Panc1 (cell line): Measurements from ENCODE around the gene RUVBL1.

Experiments
- POLR2AphosphoS5 ChIP-seq: IDR thresholded peaks from 2 replicates; pipeline ENCODE4 v1.6.1; 2012; ENCODE audit warnings: mild to moderate bottlenecking, low read depth, low read length, moderate library complexity
- SIN3A ChIP-seq: IDR thresholded peaks from 2 replicates; pipeline ENCODE4 v1.6.1; 2012; ENCODE audit warnings: low read depth, mild to moderate bottlenecking, low read length, moderate library complexity, borderline replicate concordance; ENCODE audit not compliant: insufficient read depth
- TCF7L2 ChIP-seq: IDR thresholded peaks from 2 replicates; pipeline ENCODE4 v1.6.1; 2011; ENCODE audit warnings: mild to moderate bottlenecking, low read depth, low read length, inconsistent platforms
- TF ChIP-seq, protein P1 (sequence below): fragments of 450-650 bp; IDR thresholded peaks from 2 replicates; pipeline ENCODE4 v1.5.1; 2017; ENCODE audit warnings: mild to moderate bottlenecking
- TF ChIP-seq, protein P2 (sequence below), 2 experiments: IDR thresholded peaks; 2 replicates each; pipeline ENCODE4 v1.6.1; 2011 to 2012; ENCODE audit warnings: low read depth in 2 of 2, control low read depth in 1 of 2, low read length in 1 of 2, mild to moderate bottlenecking in 1 of 2, moderate library complexity in 1 of 2; ENCODE audit not compliant: insufficient read depth in 1 of 2

DNA sequence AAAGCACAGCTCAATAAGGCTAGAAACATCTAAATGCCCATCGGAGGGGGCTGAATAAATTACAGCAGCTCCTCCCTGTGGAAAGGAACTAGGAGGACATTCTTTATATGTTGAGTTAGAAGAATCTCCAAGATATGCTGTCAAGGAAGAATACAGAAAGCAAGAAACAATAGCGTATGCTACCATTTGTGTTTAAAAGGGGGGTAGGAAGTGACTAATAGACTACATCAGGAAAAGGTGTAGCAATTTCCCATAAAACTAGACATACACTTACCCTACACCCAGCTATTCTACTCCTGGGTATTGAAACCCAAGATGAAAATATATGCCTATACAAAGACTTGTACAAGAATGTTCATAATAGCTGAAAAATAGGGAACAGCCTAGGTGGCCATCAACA is 49.8 kb downstream of the RUVBL1 start:
- no peak for TF ChIP-seq SIN3A
- TF ChIP-seq, protein P1, sequence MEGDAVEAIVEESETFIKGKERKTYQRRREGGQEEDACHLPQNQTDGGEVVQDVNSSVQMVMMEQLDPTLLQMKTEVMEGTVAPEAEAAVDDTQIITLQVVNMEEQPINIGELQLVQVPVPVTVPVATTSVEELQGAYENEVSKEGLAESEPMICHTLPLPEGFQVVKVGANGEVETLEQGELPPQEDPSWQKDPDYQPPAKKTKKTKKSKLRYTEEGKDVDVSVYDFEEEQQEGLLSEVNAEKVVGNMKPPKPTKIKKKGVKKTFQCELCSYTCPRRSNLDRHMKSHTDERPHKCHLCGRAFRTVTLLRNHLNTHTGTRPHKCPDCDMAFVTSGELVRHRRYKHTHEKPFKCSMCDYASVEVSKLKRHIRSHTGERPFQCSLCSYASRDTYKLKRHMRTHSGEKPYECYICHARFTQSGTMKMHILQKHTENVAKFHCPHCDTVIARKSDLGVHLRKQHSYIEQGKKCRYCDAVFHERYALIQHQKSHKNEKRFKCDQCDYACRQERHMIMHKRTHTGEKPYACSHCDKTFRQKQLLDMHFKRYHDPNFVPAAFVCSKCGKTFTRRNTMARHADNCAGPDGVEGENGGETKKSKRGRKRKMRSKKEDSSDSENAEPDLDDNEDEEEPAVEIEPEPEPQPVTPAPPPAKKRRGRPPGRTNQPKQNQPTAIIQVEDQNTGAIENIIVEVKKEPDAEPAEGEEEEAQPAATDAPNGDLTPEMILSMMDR, result no peak
- no peak for TF ChIP-seq POLR2AphosphoS5
- TF ChIP-seq, protein P2, sequence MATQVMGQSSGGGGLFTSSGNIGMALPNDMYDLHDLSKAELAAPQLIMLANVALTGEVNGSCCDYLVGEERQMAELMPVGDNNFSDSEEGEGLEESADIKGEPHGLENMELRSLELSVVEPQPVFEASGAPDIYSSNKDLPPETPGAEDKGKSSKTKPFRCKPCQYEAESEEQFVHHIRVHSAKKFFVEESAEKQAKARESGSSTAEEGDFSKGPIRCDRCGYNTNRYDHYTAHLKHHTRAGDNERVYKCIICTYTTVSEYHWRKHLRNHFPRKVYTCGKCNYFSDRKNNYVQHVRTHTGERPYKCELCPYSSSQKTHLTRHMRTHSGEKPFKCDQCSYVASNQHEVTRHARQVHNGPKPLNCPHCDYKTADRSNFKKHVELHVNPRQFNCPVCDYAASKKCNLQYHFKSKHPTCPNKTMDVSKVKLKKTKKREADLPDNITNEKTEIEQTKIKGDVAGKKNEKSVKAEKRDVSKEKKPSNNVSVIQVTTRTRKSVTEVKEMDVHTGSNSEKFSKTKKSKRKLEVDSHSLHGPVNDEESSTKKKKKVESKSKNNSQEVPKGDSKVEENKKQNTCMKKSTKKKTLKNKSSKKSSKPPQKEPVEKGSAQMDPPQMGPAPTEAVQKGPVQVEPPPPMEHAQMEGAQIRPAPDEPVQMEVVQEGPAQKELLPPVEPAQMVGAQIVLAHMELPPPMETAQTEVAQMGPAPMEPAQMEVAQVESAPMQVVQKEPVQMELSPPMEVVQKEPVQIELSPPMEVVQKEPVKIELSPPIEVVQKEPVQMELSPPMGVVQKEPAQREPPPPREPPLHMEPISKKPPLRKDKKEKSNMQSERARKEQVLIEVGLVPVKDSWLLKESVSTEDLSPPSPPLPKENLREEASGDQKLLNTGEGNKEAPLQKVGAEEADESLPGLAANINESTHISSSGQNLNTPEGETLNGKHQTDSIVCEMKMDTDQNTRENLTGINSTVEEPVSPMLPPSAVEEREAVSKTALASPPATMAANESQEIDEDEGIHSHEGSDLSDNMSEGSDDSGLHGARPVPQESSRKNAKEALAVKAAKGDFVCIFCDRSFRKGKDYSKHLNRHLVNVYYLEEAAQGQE (IDR thresholded peaks at IDR 0.05; ENCODE audit: insufficient read depth in 1 of 2, low read depth in 2 of 2, low read length in 1 of 2), result no peak
- TF ChIP-seq TCF7L2, result no peak
